Activated CD8-positive, alpha-beta memory T cell treated with anti-CD3 and anti-CD28 coated beads, Interleukin-2, amount 50 U/mL, for 1 hour (primary cell): Measurements from ENCODE around the gene VSX2.
"Not testable (repeated sequence)": the region's sequence is repeated elsewhere in the genome, so short reads cannot be mapped to it uniquely, and the experiment has no call there.

Experiments used
- DNase-seq: peaks from one replicate; pipeline ENCODE4 v3.0.0-alpha.2; 2020; ENCODE audit errors: extremely low read depth

The VSX2 gene

DNA sequence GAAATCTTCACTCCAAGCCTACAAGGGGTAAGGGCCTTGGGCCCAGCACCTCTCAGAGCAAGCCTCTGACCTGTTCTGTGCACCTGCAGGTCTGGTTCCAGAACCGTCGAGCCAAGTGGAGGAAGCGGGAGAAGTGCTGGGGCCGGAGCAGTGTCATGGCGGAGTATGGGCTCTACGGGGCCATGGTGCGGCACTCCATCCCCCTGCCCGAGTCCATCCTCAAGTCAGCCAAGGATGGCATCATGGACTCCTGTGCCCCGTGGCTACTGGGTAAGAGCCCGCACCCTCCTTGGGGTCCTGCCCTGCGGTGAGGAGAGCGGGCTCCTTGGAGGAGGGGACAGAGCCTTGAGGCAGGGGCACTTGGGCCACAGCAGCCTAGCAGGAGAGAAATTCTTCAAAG is 20.3 kb downstream of the VSX2 start:
- DNase-seq = no peak

DNA sequence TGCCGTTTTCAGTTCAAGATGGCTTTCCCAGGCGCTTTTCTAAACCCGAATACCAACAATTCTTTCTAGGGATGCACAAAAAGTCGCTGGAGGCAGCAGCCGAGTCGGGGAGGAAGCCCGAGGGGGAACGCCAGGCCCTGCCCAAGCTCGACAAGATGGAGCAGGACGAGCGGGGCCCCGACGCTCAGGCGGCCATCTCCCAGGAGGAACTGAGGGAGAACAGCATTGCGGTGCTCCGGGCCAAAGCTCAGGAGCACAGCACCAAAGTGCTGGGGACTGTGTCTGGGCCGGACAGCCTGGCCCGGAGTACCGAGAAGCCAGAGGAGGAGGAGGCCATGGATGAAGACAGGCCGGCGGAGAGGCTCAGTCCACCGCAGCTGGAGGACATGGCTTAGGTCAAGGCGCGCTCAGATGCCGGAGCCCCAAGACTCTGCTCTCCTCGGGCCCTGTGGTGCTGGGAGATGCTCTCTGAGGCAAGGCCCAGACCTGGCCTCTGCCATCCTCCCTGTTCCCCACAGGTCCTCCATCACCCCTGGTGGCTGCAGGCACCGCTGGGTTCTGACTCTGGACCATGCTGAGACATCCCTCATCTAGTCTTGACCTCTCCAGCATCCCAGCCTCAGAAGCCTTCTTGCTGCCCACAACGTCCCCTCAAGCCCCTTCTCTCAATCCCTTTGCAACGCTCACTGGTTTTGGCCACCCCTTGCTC is 21.4 kb downstream of the VSX2 start:
- DNase-seq = no peak

DNA sequence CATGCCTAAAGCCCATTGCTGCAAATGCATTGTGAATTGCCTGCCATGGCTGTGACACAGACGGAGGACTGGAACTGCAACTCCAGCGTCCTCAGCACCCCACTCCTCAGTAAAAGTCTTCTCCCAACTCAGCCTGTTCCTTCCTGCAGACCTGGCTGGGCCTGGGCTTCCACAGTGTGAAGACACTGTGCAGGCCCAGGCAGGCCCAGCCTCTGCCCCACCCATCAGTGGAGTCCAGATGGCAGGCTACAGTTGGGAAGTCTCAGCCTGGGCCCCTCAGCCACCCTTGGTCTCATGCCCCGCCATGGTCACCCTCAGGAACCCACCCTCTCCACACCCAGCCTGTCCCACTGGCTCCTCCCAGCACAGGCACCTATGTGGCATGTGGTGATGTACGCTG is 22.0 kb downstream of the VSX2 start:
- no peak for DNase-seq

DNA sequence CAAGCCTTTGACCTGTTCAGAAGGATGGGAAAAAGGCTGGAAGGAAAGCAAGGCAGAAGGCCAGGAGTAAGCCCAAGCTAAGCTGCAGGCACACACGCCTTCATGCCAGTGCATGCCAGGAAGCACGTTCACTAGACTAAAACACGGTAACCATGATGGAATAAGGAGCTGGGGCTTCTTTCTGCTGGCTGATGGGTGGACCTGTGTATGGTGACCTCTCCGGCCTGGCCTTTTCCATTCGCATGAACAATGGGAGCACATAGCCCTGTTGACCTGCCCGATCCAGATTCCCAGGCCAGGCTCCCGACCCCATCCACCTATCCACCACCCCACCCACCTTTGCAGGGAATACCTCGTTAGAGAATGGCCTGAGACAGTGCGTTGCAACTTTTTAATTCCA is 22.8 kb downstream of the VSX2 start:
- DNase-seq = no peak

DNA sequence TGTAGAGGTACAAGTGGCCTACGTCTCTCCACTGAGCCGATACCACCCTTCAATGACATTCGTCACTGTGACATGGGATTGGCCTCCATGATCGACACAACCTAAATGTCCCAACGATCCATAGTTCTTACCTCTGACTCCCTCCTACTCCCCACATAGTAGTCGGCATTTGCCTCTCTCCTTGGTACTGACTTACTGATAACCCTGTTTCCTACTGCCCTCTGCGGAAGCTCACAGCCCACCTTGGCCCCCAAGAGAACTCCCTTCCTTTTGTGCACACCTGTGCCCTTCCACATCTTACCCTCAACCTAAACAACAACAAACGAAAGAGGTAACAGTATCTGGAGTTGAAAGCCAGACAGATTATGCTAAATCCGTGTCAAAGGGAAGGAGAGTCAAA is 23.9 kb downstream of the VSX2 start:
- no peak for DNase-seq

DNA sequence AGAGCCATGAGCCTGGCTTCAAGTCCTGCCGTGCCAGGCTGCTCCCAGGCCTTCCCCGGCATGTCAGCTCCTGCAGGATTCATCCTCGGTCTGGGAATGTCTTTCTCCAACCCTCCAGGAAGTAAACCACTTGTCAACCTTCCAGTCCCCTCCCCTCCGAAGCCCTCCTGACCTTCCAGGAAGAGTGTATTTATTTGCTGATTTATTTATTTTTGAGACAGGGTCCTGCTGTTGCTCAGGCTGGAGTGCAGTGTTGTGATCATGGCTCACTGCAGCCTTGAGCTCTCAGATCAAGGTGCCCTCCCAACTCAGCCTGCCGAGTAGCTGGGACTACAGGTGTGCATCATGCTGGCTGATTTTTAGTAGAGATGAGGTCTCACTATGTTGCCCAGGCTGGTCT is 24.7 kb downstream of the VSX2 start:
- no peak for DNase-seq

DNA sequence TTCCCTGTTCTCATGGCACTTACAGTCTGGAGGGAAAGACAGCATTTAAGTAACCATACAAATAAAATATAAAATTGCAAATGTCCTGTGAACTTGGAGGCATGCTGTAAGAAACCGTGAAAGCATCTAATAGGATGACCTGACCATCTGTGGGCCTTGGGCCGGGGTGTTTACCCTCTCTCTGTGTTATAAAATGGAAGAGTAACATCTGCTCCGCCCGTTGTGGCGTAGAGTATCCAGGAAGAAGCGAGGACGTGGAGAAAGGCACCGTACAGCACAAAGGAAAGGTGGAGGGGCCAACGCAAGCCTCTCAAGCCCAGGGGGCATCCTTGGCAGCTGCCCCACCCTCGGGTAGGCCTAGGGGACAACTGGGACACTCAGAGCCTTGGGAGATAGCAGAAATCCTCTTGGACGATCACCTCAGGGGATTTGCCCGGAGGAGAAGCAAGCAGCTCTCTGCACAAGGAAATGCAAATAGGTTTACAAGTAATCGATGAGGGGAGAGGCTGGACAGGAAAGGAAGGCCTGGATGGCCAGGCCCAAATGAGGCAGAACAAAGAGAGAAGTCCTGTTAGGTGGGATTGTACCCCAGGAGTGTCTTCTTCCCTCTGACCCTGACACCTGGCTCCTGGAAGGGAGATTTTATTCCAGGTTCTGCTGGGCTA is 26.2 kb downstream of the VSX2 start:
- no peak for DNase-seq

DNA sequence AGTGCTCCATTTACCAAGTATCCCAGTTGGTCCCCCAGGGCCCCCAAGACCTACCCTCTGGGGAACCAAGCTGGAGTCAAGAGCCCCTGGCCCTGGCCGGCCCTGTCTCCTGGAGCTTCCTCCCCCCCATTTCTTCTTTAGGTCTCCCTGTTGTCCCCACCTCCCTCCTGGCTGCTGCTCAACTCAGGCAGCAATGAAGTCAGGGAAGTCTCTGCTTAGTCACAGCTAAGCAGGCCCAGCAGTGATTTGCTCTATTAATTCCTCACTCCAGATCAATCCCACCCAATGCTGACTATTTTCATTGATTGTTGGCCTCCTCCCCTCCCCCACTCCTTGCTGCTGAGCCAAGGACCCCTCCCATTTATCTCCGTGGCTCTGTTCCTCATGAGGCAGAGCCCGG is 28.3 kb downstream of the VSX2 start:
- DNase-seq = no peak

DNA sequence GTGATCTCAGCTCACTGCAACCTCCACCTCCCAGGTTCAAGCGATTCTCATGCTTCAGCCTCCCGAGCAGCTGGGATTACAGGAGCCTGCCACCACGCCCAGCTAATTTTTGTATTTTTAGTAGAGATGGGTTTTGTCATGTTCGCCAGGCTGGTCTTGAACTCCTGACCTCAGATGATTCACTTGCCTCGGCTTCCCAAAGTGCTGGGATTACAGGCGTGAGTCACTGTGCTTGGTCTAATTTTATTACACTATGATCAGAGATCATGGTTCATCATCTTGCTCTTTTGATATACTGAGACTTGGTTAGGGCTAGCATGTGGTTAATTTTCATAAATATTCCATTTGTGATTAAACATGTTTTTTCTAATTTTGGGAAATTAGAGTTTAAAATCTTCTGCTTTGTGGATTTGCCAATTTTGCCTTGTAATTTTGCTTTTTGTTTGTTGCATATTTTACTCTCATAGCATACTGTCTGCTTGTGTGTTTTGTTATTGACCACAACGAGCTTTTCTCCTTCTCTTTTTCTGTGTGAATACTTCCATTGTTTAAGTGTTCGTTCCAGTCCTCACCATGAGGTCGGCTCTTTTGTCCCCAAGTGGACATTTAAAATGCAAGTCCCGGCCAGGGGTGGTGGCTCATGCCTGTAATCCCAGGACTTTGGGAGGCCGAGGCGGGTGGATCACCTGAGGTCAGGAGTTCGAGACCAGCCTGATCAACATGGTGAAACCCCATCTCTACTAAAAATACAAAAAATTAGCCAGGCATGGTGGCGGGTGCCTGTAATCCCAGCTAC is 31.3 kb downstream of the VSX2 start:
- not testable (repeated sequence) for DNase-seq

DNA sequence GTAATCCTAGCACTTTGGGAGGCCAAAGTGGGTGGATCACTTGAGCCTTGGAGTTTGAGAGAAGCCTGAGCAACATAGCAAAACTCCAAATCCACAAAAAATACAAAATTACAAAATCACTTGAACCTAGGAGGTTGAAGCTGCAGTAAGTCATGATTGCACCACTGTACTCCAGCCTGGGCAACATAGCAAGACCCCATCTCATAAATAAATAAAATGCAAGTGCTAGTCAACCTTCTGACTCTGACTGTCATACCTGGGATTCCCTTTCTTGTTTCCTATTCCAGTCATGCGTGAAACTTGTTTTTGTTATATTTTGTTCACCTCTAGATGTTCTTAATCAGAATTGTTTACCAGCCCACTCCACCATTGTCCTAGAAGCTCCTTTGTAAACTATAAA is 32.1 kb downstream of the VSX2 start:
- no peak for DNase-seq

DNA sequence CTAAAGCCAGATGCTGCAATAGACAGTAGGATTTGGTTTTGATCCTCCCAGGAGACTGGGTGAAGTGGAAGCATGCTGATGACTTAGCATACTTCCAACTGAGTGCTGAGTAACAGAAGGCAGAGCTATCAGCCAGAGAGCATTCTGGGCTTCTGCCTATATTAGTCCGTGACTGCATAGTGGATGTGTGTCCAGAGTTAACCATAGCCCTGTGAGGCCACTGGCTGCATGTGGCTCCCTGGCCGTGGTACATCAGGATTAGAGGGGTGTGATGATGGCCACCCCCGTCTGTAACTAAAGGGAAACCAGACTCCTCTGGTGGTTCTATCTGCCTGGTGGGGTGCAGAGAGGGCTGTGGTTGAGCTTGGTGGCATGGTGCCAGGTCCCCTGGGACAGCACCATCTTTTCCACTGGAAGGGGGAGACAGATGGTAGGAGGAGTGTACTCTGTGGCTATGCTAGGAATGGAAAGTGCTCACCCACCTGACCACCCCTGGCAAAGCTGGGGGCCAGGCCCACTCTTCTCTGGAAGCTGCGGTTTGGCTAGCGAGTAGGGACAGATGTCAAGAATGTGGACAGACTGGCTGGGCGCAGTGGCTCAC is 36.1 kb downstream of the VSX2 start:
- DNase-seq = no peak

DNA sequence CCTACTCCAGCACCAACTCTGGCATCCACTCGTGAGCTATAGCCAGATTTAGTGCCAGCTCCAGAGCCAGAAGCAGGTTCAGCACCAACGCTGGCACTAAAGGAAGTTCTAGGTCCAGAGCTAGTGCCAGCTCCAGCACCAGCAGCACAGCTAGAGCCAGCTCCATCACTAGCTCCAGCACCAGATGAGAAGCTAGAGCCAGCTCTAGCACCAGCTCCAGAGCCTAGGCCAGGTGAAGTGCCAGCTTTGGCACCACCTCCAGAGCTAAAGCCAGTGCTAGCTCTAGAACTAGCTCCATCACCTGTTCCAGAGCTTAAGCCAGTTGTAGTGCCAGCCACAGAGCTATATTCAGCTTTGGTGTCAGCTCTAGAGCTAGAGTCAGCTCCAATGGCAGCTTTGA is 38.8 kb downstream of the VSX2 start:
- DNase-seq = no peak

DNA sequence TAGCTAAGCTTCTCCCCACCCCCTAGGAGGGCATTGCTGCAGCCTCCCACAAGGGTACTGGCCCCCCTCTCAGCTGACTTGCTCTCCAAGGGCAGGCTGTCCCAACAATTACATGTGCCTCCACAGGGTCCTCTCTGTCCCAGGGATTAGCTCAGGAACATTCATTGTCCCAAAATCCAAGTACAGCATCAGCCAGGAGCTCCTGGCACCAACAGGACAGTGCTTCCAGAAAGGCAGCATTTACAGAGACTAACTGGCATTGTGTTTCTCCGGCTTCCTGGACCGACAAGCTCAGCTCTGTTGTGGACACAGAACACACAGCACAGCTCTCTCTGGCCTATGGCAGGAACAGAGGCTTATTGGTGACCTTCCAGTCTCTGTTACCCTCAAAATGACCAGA is 41.8 kb downstream of the VSX2 start:
- DNase-seq = no peak

DNA sequence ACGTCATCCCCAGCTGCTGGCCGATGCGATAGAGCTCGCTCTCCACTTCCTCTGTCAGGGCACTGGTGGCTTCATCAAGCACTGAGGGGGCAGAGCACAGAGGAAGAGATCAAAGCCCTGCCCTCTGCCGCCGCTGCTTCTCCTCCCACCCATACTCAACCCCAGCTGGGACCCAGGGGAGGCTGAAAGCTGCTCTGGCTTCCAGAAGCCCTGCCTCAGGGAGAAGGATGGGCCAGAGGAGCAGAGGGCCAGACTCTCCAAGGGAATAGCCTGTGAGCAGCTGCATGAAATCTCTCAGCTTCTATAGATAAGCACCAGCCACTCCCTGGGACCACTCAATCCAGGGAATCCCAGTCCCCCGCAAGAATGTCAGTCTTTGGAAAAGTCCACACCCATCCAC is 47.5 kb downstream of the VSX2 start:
- no peak for DNase-seq

DNA sequence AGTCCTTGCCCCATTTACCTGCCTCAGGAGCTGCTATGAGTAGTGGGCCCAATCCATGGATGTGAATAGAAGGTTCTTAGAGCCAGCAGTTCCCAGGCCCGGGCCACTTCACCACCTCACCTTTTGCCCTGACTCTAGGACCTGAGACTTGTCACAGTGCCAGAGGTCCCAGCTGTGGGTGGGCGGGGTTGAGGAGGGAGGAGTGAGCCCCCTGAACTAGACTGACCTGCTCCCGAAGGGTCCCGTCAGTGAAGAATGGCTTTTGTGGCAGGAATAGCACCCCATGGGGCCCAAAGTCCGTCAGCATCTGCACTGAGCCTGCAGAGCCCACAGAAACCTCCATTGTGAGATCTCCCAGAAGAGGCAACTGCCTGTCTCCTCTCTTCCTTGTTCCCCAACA is 50.6 kb downstream of the VSX2 start:
- no peak for DNase-seq

DNA sequence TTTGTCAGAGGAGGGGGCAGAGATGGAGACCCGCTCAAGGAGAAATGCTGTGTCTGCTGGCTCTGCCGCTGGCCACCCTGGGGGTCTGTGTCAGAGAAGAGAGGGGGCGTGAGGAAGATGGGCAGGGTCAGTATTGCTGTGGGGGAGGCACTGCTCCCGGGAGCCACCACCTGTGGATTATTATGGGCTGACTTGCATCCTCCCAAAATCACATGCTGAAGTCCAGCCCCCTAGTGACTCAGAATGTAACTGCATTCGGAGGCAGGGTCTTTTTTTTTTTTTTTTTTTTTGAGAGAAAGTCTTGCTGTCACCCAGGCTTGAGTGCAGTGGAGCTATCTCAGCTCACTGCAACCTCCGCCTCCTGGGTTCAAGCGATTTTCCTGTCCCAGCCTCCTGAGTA is 51.2 kb downstream of the VSX2 start:
- no peak for DNase-seq

DNA sequence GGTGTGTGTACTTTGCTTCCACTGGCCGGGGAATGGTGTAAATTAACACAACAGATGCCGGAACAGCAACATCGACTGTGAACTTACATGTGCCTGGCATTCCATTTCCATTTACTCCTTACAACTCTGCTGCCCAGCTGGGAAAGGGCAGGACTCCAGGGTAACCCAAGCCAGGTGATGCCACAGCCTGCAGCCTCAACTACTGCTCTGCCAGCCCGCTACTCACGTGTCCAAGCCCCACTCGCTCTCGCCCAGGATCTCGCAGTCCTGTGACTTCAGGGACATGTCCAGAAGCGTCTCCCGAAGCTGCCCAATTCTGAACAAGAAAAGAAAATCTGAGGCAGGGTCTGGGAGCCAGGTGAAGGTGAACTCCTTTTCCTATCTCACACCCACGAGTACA is 52.8 kb downstream of the VSX2 start:
- DNase-seq = no peak

DNA sequence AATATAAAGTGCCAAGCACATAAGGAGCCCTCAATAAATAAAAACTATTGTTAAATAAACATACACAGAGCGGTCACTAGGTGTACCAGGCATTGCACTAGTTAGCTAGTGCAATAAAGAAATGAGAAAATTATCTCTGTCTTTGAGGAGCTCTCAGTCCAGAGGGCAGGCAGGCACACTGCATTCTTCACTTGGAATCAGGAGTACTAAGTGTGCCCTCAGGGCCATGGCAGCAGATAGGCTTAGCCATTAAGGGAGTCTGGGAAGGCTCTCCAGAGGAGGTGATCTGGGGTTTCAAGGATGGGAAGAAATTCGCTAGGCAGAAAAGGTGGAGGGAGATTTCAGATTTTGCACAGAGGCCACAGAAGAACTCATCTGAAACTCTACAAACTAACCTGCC is 54.4 kb downstream of the VSX2 start:
- DNase-seq = no peak

DNA sequence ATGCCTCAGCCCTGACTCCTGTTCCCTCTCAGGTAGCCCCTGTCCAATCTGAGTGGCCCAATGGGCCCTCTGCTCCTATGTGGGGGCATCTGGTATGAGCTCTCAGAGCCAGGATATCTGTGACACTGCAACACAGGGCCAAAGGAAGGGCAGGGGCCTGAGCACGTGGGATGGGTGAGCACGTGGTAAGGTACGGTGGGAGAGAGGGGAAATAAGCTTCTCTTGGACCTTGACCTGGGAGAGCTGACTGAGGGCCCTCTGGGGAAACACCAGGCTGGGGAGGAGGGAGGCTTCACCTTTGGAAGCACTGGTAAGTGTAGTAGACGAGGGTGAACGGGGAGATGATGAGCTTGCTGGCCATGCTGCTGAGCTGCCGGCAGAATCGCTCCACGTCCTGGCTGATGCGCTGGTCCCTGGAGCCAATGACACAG is 56.8 kb downstream of the VSX2 start:
- DNase-seq = no peak

DNA sequence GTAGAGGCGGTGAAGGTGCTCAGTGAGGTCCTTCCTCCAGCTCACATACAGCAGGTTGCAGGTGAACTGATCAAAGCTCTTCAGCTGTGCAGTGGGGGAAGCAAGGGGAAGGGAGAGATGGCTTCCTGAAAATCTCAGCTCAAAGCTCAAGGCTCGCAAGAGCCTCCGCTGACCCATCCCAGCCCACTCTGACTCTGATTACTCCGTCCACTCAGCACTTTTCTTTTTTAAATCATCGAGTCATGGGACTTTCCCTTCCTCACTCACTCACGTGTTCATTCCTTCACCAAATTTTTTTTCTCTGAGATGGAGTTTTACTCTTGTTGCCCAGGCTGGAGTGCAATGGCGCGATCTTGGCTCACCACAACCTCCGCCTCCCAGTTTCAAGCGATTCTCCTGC is 58.7 kb downstream of the VSX2 start:
- DNase-seq = no peak

DNA sequence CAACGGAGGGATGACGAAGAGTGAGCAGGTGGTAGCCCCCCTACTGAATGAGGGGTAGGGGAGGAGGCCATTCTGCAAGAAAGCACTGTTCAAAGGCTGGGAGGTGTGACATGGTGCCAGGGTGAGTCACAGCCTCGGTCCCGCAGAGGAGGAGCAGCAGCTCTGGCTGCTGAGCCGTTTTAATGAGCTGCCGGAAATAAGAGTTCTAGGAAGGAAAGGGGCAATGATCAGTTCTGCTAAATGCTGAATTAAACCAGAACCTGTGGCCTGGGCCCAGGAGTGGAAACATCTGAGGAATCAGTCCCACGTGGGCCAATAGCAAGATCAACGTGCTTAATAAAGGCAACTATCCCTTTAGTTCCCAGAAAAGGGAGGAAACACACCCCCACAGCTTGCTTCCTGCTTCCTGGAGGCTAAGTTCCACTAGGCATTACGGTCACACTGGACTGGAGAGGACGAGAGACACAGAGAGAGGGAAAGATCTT is 59.9 kb downstream of the VSX2 start:
- DNase-seq = no peak

DNA sequence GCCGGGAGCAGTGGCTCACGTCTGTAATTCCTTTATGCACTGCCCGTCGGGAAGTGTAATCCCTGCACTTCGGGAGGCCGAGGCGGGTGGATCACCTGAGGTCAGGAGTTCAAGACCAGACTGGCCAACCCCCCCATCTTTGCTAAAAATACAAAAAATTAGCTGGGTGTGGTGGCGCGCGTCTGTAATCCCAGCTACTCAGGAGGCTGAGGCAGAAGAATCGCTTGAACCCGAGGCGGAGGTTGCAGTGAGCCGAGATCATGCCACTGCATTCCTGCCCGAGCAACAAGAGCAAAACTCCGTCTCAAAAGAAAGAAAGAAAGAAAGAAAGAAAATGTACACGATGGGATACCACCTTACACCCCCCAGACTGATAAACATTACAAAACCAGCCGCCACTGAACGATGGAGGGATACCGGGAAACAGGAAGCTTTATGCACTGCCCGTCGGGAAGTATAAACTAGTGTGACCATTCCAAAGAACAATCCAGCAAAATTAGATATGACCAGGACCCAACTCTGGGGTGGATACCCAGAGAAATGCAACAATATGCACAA is 62.4 kb downstream of the VSX2 start:
- DNase-seq = no peak
